KMS-11 (cell line): ENCODE measurements around the gene CALN1.

Source experiments
- H2AFZ ChIP-seq: fragments of 200-600 bp; sonication (generic); 2 replicates; pipeline ENCODE4 v1.6.1; 2016; ENCODE audit warnings: antibody characterized with exemption, mixed run types, low read depth
- H3K27ac ChIP-seq: fragments of 200-600 bp; sonication (generic); 2 replicates; pipeline ENCODE4 v1.6.1; 2016; ENCODE audit warnings: mild to moderate bottlenecking, mixed run types
- H3K27me3 ChIP-seq: fragments of 200-600 bp; sonication (generic); 2 replicates; pipeline ENCODE4 v1.6.1; 2017; ENCODE audit warnings: mild to moderate bottlenecking, low read depth, mixed run types, moderate library complexity; ENCODE audit not compliant: insufficient read depth
- H3K36me3 ChIP-seq: fragments of 200-600 bp; sonication (generic); 2 replicates; pipeline ENCODE4 v1.6.1; 2017; ENCODE audit warnings: mild to moderate bottlenecking, mixed run types; ENCODE audit not compliant: insufficient read depth
- H3K4me1 ChIP-seq: fragments of 200-600 bp; sonication (generic); 2 replicates; pipeline ENCODE4 v1.6.1; 2016; ENCODE audit warnings: mild to moderate bottlenecking, low read depth, mixed run types; ENCODE audit not compliant: poor library complexity, severe bottlenecking
- H3K4me2 ChIP-seq: fragments of 200-600 bp; sonication (generic); 2 replicates; pipeline ENCODE4 v1.7.0; 2016; ENCODE audit warnings: mild to moderate bottlenecking, mixed run types
- H3K4me3 ChIP-seq: fragments of 200-600 bp; sonication (generic); IDR thresholded peaks from 2 replicates; pipeline ENCODE4 v1.6.1; 2017; ENCODE audit warnings: low read depth, low read length, mixed read lengths; ENCODE audit not compliant: insufficient read depth
- H3K79me2 ChIP-seq: fragments of 200-600 bp; sonication (generic); 2 replicates; pipeline ENCODE4 v1.6.1; 2016; ENCODE audit warnings: low read depth, mixed run types; ENCODE audit not compliant: insufficient read depth
- H3K9ac ChIP-seq: fragments of 200-600 bp; sonication (generic); 2 replicates; pipeline ENCODE4 v1.6.1; 2016; ENCODE audit warnings: mild to moderate bottlenecking, mixed run types
- H4K20me1 ChIP-seq: fragments of 200-600 bp; sonication (generic); 2 replicates; pipeline ENCODE4 v1.6.1; 2016; ENCODE audit warnings: mild to moderate bottlenecking, mixed run types; ENCODE audit not compliant: insufficient read depth
- CTCF ChIP-seq: fragments of 200-600 bp; sonication (generic); conservative IDR thresholded peaks from 2 replicates; pipeline ENCODE4 v1.6.1; 2017; ENCODE audit warnings: low read depth, mild to moderate bottlenecking, antibody characterized with exemption, low read length, moderate library complexity, mixed read lengths

Gene CALN1

GRCh38 chr7:72268796-72269195 lies 143.3 kb downstream of the CALN1 start:
- Histone ChIP-seq H3K36me3 (no peaks in the 10 kb centered on the region), H3K4me2 (no peak overlapping the region), H3K9ac (no peak overlapping the region), H3K27ac (no peak overlapping the region), H3K79me2 (no peaks in the 10 kb centered on the region), H3K4me1 (no peaks in the 10 kb centered on the region), H3K27me3 (no peaks in the 10 kb centered on the region), H4K20me1 (no peaks in the 10 kb centered on the region), H3K4me3 (no peak overlapping the region), H2AFZ (no peak overlapping the region)
- TF ChIP-seq CTCF, result no peak

- no peaks in the 10 kb centered on the region for H3K27me3 ChIP-seq
- no peaks in the 10 kb centered on the region for H3K36me3 ChIP-seq
- H3K79me2 ChIP-seq, result no peaks in the 10 kb centered on the region
- H3K27ac ChIP-seq, result no peak overlapping the region
- no peak overlapping the region for H2AFZ ChIP-seq
- H3K4me3 ChIP-seq, result no peak overlapping the region
- no peaks in the 10 kb centered on the region for H4K20me1 ChIP-seq
- H3K4me1 ChIP-seq, result no peaks in the 10 kb centered on the region
- no peak overlapping the region for H3K9ac ChIP-seq
- TF ChIP-seq CTCF, result no peak
- no peak overlapping the region for H3K4me2 ChIP-seq
Measured at GRCh38 chr7:72268090-72268489, 144.0 kb downstream of the CALN1 start.

- H3K4me3 ChIP-seq, result no peak overlapping the region
- H3K27ac ChIP-seq, result no peak overlapping the region
- H3K4me1 ChIP-seq, result no peaks in the 10 kb centered on the region
- H2AFZ ChIP-seq, result no peak overlapping the region
- no peaks in the 10 kb centered on the region for H3K27me3 ChIP-seq
- H3K4me2 ChIP-seq, result no peak overlapping the region
- TF ChIP-seq CTCF, result no peak
- H3K36me3 ChIP-seq, result no peaks in the 10 kb centered on the region
- H3K9ac ChIP-seq, result no peak overlapping the region
- H3K79me2 ChIP-seq, result no peaks in the 10 kb centered on the region
- H4K20me1 ChIP-seq, result no peaks in the 10 kb centered on the region
Measured at GRCh38 chr7:72267291-72267800, 144.8 kb downstream of the CALN1 start.

GRCh38 chr7:72266771-72267170 lies 145.4 kb downstream of the CALN1 start:
- no peaks in the 10 kb centered on the region for H3K79me2 ChIP-seq
- no peak overlapping the region for H3K27ac ChIP-seq
- no peak overlapping the region for H2AFZ ChIP-seq
- H4K20me1 ChIP-seq, result no peaks in the 10 kb centered on the region
- no peaks in the 10 kb centered on the region for H3K36me3 ChIP-seq
- no peak overlapping the region for H3K4me3 ChIP-seq
- no peaks in the 10 kb centered on the region for H3K4me1 ChIP-seq
- H3K9ac ChIP-seq, result no peak overlapping the region
- no peaks in the 10 kb centered on the region for H3K27me3 ChIP-seq
- H3K4me2 ChIP-seq, result no peak overlapping the region
- TF ChIP-seq CTCF, result no peak
